ACC112 (cell line): ENCODE measurements around the gene ARMH1.
A peak's percentile ranks its signal among the peaks of the same experiment; 100 is the strongest.
"Not testable (repeated sequence)": the region's sequence is repeated elsewhere in the genome, so short reads cannot be mapped to it uniquely, and the experiment has no call there.

Experiments used
- H2AFZ ChIP-seq: fragments of 200-600 bp; sonication (generic); one replicate; pipeline ENCODE4 v1.6.0; 2017; ENCODE audit warnings: antibody characterized with exemption, low read length; ENCODE audit not compliant: unreplicated experiment
- H3K27ac ChIP-seq: fragments of 200-600 bp; sonication (generic); 2 replicates; pipeline ENCODE4 v1.5.1; 2014; ENCODE audit warnings: low read depth, mild to moderate bottlenecking, antibody characterized with exemption, low read length, moderate library complexity
- H3K27me3 ChIP-seq: fragments of 200-600 bp; sonication (generic); 2 replicates; pipeline ENCODE4 v1.6.1; 2014; ENCODE audit warnings: mild to moderate bottlenecking, antibody characterized with exemption, low read length, moderate library complexity, mixed read lengths; ENCODE audit not compliant: insufficient read depth
- H3K36me3 ChIP-seq: fragments of 200-600 bp; sonication (generic); 2 replicates; pipeline ENCODE4 v1.6.1; 2016; ENCODE audit warnings: mild to moderate bottlenecking, antibody characterized with exemption, low read length, moderate library complexity, mixed read lengths; ENCODE audit not compliant: insufficient read depth
- H3K4me1 ChIP-seq: fragments of 200-600 bp; sonication (generic); one replicate; pipeline ENCODE4 v1.6.1; 2016; ENCODE audit warnings: low read length, mixed read lengths; ENCODE audit not compliant: insufficient read depth, unreplicated experiment, control insufficient read depth
- H3K4me3 ChIP-seq: fragments of 200-600 bp; sonication (generic); 2 replicates; pipeline ENCODE4 v1.5.1; 2014; ENCODE audit warnings: mild to moderate bottlenecking, low read depth, low read length
- H3K79me2 ChIP-seq: fragments of 200-600 bp; sonication (generic); one replicate; pipeline ENCODE4 v1.6.0; 2016; ENCODE audit warnings: low read length; ENCODE audit not compliant: control insufficient read depth, unreplicated experiment, insufficient read depth

The ARMH1 gene

DNA sequence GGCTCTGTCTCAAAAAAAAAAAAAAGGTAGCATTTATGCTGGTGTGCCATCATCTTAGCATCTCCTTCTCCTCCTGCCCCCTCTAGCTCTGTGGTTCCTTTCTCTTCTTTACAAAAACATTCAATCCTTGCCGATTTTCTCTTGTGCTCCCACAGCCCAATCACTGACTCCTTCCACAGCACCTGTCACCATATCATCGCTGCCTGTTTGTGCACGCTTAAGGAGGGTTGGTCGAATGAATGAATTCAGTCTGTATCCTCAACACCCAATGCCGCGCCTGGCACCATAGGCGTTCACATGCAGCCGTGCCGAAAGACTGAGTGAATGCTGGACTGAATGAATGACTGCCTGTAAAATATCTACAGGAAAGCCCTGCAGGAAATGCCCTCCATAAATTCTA, 48.5 kb downstream of the ARMH1 start:
- no peaks in the 10 kb centered on the region for H3K36me3 ChIP-seq
- H3K27me3 ChIP-seq: no peaks in the 10 kb centered on the region
- H3K4me1 ChIP-seq: peaks cover 9% of the 10 kb centered on the region
- H2AFZ ChIP-seq: no peak overlapping the region
- no peak overlapping the region for H3K27ac ChIP-seq
- no peaks in the 10 kb centered on the region for H3K79me2 ChIP-seq
- no peak overlapping the region for H3K4me3 ChIP-seq

GRCh38 chr1:44723496-44724295, 49.2 kb downstream of the ARMH1 start:
- H3K27ac ChIP-seq: no peak overlapping the region
- H3K4me3 ChIP-seq: no peak overlapping the region
- H3K27me3 ChIP-seq: no peaks in the 10 kb centered on the region
- H3K36me3 ChIP-seq: no peaks in the 10 kb centered on the region
- peaks cover 9% of the 10 kb centered on the region for H3K4me1 ChIP-seq
- H3K79me2 ChIP-seq: no peaks in the 10 kb centered on the region
- no peak overlapping the region for H2AFZ ChIP-seq

GRCh38 chr1:44724296-44724954, 49.9 kb downstream of the ARMH1 start:
- Histone ChIP-seq H3K4me3 (no peak overlapping the region), H3K79me2 (no peaks in the 10 kb centered on the region), H3K27ac (no peak overlapping the region), H2AFZ (no peak overlapping the region), H3K4me1 (peaks cover 5% of the 10 kb centered on the region), H3K36me3 (no peaks in the 10 kb centered on the region), H3K27me3 (no peaks in the 10 kb centered on the region)

DNA sequence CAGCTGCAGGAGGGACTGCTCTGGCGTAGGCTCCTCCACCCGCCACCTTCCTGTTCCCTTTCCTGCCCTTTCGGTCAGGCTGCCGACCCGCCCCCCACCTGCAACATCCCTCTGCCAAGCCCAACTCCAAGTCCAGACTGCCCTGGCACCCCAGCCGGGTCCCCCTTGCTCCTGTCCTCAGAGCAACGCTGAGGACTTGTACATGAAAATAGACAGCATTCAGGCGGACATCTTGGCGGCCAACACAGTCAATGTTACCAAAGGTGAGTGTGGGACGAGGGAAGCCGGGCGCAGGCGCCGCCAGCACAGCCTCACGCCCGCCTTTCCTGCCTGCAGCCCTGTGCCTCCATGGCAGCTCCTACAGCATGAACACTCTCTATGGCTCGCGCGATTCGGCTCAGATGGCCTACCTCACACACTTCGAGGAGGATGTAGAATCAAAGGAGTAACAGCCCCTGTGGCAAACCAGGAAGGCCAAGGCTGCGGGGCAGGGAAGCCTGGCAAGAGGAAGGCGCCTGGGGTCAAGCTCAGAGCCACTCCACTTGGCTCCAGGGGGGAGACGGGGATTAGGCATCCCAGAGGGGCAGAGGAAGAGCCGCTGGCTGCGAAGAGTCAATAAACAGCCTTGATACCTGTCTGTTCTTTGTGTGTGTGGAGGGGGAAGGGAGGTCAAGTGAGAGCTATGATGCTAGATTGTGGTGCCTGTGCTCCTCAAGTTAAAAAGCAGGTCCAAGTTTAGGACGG, 50.6 kb downstream of the ARMH1 start:
- Histone ChIP-seq H2AFZ (no peak overlapping the region), H3K27me3 (no peaks in the 10 kb centered on the region), H3K4me1 (peaks cover 7% of the 10 kb centered on the region), H3K4me3 (no peak overlapping the region), H3K79me2 (no peaks in the 10 kb centered on the region), H3K27ac (no peak overlapping the region), H3K36me3 (no peaks in the 10 kb centered on the region)

DNA sequence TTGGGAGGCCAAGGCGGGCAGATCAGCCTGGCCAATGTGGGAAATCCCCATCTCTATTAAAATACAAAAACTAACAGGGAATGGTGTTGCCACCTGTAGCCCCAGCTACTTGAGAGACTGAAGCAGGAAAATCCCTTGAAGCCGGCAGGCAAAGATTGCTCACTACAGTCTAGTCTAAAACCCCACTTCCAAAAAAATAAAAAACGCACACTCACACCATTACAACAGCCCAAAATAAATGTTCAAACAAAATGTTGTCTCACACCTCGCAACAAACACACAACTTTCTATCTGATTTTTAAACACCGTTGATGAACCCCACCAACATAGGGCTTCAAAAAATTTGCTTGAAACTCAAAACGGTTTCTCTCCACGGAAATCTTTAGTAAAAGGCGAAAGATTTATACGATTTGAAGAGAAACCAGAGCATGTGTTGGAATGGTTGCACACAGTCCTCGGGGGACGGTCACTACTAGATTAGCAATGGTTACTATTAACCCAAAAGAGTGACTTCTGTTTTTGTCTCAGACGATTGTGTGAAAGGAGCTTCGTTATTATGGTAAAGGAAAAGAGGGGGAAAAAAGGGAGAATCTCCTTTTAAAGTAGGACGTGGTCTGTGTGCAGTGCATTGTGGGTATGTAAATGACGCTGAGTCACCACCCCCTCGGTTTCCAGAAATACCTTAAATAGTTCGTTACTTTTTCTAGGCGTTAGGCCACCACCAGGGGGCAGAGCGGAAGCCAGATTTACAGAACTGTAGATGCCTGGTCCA, 56.4 kb downstream of the ARMH1 start, which contains the start of gene RNU5D-1:
RNU5D-1 (minus strand) TSS at position 430 of the 772 bp plus-strand sequence.
- Histone ChIP-seq H3K4me3 (peak within 1 kb of the TSS; percentile 68), H2AFZ (peak within 1 kb of the TSS; percentile 0)

GRCh38 chr1:44733365-44733764, 58.9 kb downstream of the ARMH1 start:
- Histone ChIP-seq H3K4me1 (peaks cover 9% of the 10 kb centered on the region), H2AFZ (peak overlapping the region; percentile 41), H3K27ac (no peak overlapping the region), H3K27me3 (no peaks in the 10 kb centered on the region), H3K4me3 (no peak overlapping the region), H3K79me2 (no peaks in the 10 kb centered on the region), H3K36me3 (no peaks in the 10 kb centered on the region)

More for the DNA sequence above, 56.4 kb downstream of the ARMH1 start, which contains the start of gene RNU5D-1:
- peaks cover 14% of the 10 kb centered on the region for H3K4me1 ChIP-seq
- H3K27ac ChIP-seq: peak within 1 kb of the TSS; percentile 96
- H3K36me3 ChIP-seq: no peaks in the 10 kb centered on the region
- no peaks in the 10 kb centered on the region for H3K79me2 ChIP-seq
- no peaks in the 10 kb centered on the region for H3K27me3 ChIP-seq

GRCh38 chr1:44733784-44734183, 59.3 kb downstream of the ARMH1 start:
- Histone ChIP-seq H3K79me2 (no peaks in the 10 kb centered on the region), H3K36me3 (no peaks in the 10 kb centered on the region), H2AFZ (peak overlapping the region; percentile 41), H3K27ac (no peak overlapping the region), H3K4me1 (peaks cover 9% of the 10 kb centered on the region), H3K4me3 (no peak overlapping the region), H3K27me3 (no peaks in the 10 kb centered on the region)

DNA sequence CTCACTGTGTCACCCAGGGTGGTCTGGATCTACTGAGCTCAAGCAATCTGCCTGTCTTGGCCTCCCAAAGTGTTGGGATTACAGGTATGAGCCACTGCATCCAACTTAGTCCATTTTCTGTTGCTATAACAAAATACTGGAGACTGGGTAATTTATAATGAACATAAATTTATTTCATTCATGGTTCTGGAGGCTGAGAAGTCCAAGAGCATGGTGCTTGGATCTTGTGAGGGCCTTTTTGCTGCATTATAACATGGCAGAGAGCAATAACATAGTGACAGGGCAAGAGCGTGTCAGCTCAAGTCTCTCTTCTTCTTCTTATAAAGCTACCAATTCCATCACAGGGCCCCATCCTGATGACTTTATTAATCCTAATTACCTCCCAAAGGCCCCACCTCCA, 61.5 kb downstream of the ARMH1 start:
- H3K4me3 ChIP-seq: no peak overlapping the region
- H3K27ac ChIP-seq: no peak overlapping the region
- no peak overlapping the region for H2AFZ ChIP-seq
- H3K4me1 ChIP-seq: peaks cover 10% of the 10 kb centered on the region
- H3K36me3 ChIP-seq: no peaks in the 10 kb centered on the region
- no peaks in the 10 kb centered on the region for H3K27me3 ChIP-seq
- peaks cover 13% of the 10 kb centered on the region for H3K79me2 ChIP-seq

GRCh38 chr1:44738953-44739306, 64.4 kb downstream of the ARMH1 start:
- Histone ChIP-seq H3K4me3 (peak overlapping the region; percentile 98), H2AFZ (peak overlapping the region; percentile 97), H3K79me2 (peaks cover 39% of the 10 kb centered on the region), H3K4me1 (peaks cover 20% of the 10 kb centered on the region), H3K27ac (peak overlapping the region; percentile 72)
- not testable (repeated sequence) for H3K27me3 ChIP-seq, H3K36me3 ChIP-seq
